ENCODE results near the gene MATN3.
"Not testable (repeated sequence)": the region's sequence is repeated elsewhere in the genome, so short reads cannot be mapped to it uniquely, and the experiment has no call there.

Gene MATN3

DNA sequence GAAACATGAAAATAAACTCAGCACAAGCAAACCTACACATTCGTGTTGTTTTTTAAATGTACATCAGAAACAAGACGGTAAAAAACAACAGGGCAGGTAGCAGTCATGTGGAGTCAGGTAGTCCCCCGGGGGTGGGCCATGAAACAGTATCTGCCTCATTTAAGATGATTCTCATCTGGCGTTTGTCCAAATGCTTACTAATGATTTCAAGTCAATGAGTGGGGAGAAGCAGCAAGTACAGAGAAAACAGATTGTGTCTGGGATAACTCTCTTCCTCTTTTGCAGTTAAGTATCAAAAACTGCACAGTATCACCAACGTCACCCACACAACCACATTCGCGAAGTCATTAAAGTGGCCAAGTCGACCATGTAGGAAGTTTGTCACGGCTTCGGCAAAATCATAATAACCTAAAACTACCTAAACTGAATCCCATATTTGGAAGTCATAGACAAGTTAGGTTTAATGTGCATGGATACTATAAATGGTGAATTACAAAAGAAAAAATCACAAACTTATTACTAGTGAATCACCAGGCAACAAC is 37.7 kb upstream of the MATN3 start:
- TF ChIP-seq, protein P1, sequence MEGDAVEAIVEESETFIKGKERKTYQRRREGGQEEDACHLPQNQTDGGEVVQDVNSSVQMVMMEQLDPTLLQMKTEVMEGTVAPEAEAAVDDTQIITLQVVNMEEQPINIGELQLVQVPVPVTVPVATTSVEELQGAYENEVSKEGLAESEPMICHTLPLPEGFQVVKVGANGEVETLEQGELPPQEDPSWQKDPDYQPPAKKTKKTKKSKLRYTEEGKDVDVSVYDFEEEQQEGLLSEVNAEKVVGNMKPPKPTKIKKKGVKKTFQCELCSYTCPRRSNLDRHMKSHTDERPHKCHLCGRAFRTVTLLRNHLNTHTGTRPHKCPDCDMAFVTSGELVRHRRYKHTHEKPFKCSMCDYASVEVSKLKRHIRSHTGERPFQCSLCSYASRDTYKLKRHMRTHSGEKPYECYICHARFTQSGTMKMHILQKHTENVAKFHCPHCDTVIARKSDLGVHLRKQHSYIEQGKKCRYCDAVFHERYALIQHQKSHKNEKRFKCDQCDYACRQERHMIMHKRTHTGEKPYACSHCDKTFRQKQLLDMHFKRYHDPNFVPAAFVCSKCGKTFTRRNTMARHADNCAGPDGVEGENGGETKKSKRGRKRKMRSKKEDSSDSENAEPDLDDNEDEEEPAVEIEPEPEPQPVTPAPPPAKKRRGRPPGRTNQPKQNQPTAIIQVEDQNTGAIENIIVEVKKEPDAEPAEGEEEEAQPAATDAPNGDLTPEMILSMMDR (IDR thresholded peaks at IDR 0.05; ENCODE audit: low read depth, low read length): no peak
- TF ChIP-seq EZH2phosphoT487 (IDR thresholded peaks at IDR 0.05; ENCODE audit: low read depth): no peak
- peak overlapping the region; percentile 84 for H3K9ac ChIP-seq (ENCODE audit: low read length)
- peak overlapping the region; percentile 64 for H3K27ac ChIP-seq (ENCODE audit: low read length)
- peaks cover 58% of the 10 kb centered on the region for H3K79me2 ChIP-seq (ENCODE audit: low read length)
- H3K27me3 ChIP-seq (ENCODE audit: low read depth, low read length): no peaks in the 10 kb centered on the region
- no peaks in the 10 kb centered on the region for H3K9me3 ChIP-seq (ENCODE audit: insufficient read depth, low read length)
- H3K4me2 ChIP-seq (ENCODE audit: low read length): peak overlapping the region; percentile 94
- H3K36me3 ChIP-seq (replicated peaks; ENCODE audit: low read depth, low read length): no peaks in the 10 kb centered on the region
- peaks cover 33% of the 10 kb centered on the region for H4K20me1 ChIP-seq (ENCODE audit: insufficient read depth, low read length)
- peak overlapping the region; percentile 95 for H3K4me3 ChIP-seq (ENCODE audit: low read length)
- 0 out of 2 replicates have a peak overlapping the region, but pooled peaks have one; percentile 8 for H2AFZ ChIP-seq (ENCODE audit: low read depth, low read length)
- H3K4me1 ChIP-seq (ENCODE audit: low read length): peaks cover 18% of the 10 kb centered on the region

DNA sequence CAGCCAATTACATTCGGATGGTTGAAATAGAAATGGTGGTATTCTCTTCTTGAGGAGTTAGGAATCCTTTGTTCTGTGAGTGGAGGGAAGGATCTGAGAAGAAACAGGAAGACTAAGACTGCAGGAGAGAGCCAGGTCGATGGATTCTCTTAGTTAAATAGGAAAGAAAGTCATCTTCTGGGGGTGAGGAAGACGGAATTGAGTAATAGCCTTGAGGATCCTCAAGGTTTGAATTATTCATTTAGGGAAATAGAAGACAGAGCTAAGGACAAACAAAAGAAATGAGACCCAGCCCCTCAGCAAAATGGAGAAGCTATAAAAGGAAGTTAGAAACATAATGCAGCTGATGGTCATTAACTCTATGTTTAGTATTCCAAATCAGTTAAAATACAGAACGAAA is 37.2 kb upstream of the MATN3 start:
- H3K9ac ChIP-seq (ENCODE audit: low read length): peak overlapping the region; percentile 84
- peaks cover 64% of the 10 kb centered on the region for H3K79me2 ChIP-seq (ENCODE audit: low read length)
- no peaks in the 10 kb centered on the region for H3K9me3 ChIP-seq (ENCODE audit: insufficient read depth, low read length)
- peaks cover 38% of the 10 kb centered on the region for H4K20me1 ChIP-seq (ENCODE audit: insufficient read depth, low read length)
- TF ChIP-seq, protein P1 (IDR thresholded peaks at IDR 0.05; ENCODE audit: low read depth, low read length): no peak
- no peak for TF ChIP-seq EZH2phosphoT487 (IDR thresholded peaks at IDR 0.05; ENCODE audit: low read depth)
- peaks cover 18% of the 10 kb centered on the region for H3K4me1 ChIP-seq (ENCODE audit: low read length)
- peak overlapping the region; percentile 64 for H3K27ac ChIP-seq (ENCODE audit: low read length)
- peak overlapping the region; percentile 95 for H3K4me3 ChIP-seq (ENCODE audit: low read length)
- no peak overlapping the region for H2AFZ ChIP-seq (ENCODE audit: low read depth, low read length)
- peak overlapping the region; percentile 94 for H3K4me2 ChIP-seq (ENCODE audit: low read length)
- H3K27me3 ChIP-seq (ENCODE audit: low read depth, low read length): no peaks in the 10 kb centered on the region
- H3K36me3 ChIP-seq (replicated peaks; ENCODE audit: low read depth, low read length): peaks cover 4% of the 10 kb centered on the region

DNA sequence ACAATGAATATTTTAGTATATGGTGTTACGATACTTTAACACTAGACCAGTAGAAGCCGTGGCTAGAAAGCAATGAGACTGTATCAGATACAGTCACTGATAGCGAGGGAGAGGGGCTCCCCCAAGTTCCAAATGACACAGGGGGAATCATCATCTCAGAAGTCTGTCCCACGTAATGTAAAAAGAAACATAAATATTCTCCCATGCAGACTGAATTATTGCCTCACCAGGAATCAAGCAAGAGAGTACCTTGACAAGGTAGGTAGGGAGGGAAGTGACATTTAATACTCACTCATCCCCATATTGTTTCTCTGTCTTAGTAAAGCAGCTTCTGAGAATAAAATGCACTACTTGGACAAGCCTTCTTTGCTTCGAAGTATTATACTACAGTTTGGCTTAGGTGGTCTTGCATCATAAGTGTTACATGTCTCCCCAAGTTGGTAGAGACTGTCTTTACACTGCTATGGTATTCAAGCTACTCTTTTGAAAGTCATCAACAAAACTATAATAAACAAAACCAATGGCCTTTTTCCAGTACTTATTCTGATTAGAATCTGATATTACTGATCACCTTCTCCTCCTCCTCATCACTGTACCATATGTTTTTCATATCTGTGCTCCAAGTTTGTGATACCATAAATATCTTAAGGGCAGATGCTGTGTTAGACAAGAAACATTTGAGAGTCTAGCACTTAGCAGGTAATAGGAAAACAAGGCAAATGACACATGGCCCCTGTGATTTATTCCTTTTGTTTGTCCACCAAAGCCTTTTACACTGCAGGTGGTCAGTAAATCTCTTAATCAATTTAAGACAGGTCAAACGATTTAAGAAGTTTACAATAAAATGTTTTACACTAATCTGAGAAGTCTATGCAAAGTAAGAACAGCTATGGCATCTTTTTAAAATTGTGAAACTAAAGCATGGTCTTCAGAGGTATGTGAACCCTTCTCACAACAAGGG is 36.3 kb upstream of the MATN3 start:
- H3K79me2 ChIP-seq (ENCODE audit: low read length): peaks cover 72% of the 10 kb centered on the region
- peaks cover 47% of the 10 kb centered on the region for H4K20me1 ChIP-seq (ENCODE audit: insufficient read depth, low read length)
- H3K27ac ChIP-seq (ENCODE audit: low read length): peak overlapping the region; percentile 64; the same call in 1 of the 2 replicates
- H3K4me3 ChIP-seq (ENCODE audit: low read length): peak overlapping the region; percentile 95
- peaks cover 4% of the 10 kb centered on the region for H3K36me3 ChIP-seq (replicated peaks; ENCODE audit: low read depth, low read length)
- TF ChIP-seq, protein P1 (IDR thresholded peaks at IDR 0.05; ENCODE audit: low read depth, low read length): no peak
- TF ChIP-seq EZH2phosphoT487 (IDR thresholded peaks at IDR 0.05; ENCODE audit: low read depth): no peak
- no peaks in the 10 kb centered on the region for H3K9me3 ChIP-seq (ENCODE audit: insufficient read depth, low read length)
- peaks cover 18% of the 10 kb centered on the region for H3K4me1 ChIP-seq (ENCODE audit: low read length)
- H3K9ac ChIP-seq (ENCODE audit: low read length): peak overlapping the region; percentile 84
- H3K27me3 ChIP-seq (ENCODE audit: low read depth, low read length): no peaks in the 10 kb centered on the region
- H2AFZ ChIP-seq (ENCODE audit: low read depth, low read length): no peak overlapping the region
- peak overlapping the region; percentile 94 for H3K4me2 ChIP-seq (ENCODE audit: low read length)

DNA sequence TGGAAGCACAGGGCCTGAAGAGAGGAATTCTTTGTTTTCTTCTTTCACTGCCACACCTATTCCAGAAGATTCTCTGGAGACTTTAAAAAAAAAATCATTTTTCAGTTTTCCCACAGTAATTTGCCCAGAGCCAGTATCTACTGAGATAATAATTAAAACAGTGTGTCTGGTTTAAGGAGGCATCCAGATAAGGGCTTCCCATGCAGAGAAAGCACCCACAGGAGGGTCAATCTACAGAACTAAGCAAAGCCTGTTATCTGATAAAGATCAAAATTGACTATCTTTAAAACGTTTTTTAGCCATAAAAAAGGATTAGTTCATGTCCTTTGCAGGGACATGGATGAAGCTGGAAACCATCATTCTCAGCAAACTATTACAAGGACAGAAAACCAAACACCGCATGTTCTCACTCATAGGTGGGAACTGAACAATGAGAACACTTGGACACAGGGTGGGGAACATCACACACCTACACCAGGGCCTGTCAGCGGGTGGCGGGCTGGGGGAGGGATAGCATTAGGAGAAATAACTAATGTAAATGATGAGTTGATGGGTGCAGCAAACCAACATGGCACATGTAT is 33.3 kb upstream of the MATN3 start:
- H3K27ac ChIP-seq (ENCODE audit: low read length); H3K9me3 ChIP-seq (ENCODE audit: insufficient read depth, low read length); H3K36me3 ChIP-seq (replicated peaks; ENCODE audit: low read depth, low read length); H2AFZ ChIP-seq (ENCODE audit: low read depth, low read length); H3K4me2 ChIP-seq (ENCODE audit: low read length); H3K9ac ChIP-seq (ENCODE audit: low read length); H3K4me3 ChIP-seq (ENCODE audit: low read length); H3K27me3 ChIP-seq (ENCODE audit: low read depth, low read length): not testable (repeated sequence)
- H4K20me1 ChIP-seq (ENCODE audit: insufficient read depth, low read length): peaks cover 71% of the 10 kb centered on the region
- peaks cover 13% of the 10 kb centered on the region for H3K4me1 ChIP-seq (ENCODE audit: low read length)
- peaks cover 93% of the 10 kb centered on the region for H3K79me2 ChIP-seq (ENCODE audit: low read length)

All from OCI-LY3 (cell line).